IPS-NIHi7 (cell line): ENCODE results near the gene LIN28A.

Source experiments
- DNase-seq: peaks from one replicate; pipeline ENCODE4 v3.0.0; 2012; ENCODE audit warnings: mixed read lengths; ENCODE audit errors: extremely low spot score

LIN28A gene

DNA sequence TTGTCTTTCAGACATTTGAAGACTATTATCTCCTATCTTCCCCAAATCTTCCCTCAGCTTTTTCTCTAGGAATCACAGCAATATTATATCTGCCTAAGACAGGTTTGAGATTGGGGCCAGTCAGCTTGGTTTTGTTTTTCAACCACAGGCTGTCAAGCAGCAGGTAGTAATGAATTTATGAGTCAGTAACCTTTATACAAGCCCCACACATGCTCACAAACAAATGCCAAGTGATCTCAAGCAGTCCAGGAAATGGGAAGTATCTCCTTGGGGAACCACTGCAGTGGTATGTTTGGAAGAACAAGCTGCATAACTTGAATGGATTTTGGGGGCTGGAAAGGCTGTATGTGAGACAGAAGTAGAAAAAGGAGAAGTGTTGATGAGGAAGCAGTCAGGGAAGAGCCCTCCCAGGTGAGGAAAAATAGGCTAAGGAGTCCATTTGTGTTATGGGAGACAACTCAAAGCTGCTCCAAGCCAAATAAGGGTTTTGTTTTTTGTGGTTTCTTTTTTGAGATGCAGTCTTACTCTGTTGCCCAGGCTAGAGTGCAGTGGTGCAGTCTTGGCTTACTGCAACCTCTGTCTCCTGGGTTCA is 23.6 kb downstream of the LIN28A start:
- DNase-seq: no peak

DNA sequence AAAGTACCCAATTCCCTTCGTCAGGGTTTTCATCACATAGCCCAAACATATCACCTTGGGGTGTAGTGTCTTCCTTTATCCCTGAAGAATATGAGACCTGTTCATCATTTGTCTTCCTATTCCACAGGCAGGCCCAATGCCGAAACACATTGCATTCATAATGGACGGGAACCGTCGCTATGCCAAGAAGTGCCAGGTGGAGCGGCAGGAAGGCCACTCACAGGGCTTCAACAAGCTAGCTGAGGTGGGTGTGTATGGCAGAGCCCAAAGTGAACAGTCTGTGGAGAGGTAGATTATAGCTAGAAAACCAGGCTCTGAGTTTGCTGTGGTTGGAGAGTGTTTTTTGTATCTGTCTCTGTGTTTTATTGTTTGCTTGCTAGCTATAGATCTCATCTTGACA is 27.4 kb downstream of the LIN28A start:
- no peak for DNase-seq

GRCh38 chr1:26440259-26440658 is 29.6 kb downstream of the LIN28A start:
- DNase-seq: no peak

DNA sequence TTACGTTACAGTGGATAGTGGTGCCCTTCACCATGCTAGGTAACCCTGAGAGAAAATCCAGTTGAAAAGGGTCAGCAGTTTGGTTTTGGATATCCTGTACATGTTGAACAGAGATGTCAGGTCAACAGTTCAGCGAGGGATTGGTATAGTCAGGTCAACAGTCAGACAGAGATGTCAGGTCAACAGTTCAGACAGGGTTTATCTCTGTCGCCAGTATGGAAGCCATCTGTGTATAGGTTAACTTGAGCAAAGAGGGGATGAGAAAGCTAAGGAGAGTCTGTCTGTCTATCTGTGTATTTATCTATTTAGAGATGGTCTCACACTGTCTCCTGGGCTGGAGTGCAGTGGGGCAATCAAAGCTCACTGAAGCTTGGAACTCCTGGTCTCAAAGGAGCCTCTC is 39.3 kb downstream of the LIN28A start:
- no peak for DNase-seq

DNA sequence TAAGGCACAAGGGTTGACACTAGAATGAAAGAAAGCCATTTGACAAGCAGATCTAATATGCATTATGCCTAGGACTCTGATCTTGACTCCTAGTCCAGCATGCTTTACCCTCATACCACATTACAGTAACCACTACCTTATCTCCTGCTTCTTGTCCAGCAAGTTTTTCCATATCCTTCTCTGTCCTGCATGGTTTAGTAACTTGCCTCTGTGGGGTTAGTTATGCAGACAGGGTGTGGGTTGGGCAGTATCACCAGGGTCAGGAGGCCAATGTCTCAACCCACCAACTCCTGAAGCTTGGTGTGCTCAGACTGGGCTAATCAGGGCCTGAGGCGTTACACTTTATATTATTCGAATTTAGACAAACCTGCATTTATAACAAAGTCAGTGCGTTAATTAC is 40.3 kb downstream of the LIN28A start:
- no peak for DNase-seq

- no peak for DNase-seq
Measured at GRCh38 chr1:26452459-26453183, 42.0 kb downstream of the LIN28A start.

- DNase-seq: no peak
Measured at GRCh38 chr1:26459148-26459547, 48.5 kb downstream of the LIN28A start.

DNA sequence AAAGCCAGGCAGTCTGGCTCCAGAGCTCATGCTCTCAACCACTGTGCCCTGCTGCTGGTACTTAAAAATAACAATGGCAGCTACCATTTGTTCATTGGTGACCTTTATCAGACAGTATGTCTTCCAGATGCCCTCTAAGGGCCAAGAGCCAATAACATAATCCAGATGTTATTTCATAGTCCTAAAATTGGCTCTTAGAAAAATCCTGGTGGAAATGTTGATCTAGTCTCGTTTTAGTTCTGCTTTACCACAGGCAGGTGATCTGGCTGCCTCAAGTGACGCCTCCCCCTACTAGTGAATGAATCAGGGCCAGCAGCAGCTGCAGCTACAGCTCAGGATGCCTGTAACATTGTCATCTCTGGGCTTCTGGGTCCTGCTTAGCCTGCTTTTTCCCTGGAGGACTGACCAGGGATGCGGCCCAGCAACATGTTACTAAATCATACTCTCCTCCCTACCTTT is 49.0 kb downstream of the LIN28A start:
- DNase-seq: no peak

DNA sequence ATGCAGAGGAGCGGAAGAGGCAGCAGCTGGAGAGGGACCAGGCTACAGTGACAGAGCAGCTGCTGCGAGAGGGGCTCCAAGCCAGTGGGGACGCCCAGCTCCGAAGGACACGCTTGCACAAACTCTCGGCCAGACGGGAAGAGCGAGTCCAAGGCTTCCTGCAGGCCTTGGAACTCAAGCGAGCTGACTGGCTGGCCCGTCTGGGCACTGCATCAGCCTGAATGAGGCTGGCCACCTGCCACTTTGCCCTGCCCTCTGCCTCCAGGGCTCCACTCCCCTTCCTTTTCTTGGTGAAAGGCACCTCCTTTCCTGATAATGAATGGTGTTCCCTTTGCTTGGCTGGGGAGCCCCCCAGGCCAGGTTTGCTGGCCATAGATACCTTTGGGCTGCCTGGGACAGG is 58.3 kb downstream of the LIN28A start:
- no peak for DNase-seq

DNA sequence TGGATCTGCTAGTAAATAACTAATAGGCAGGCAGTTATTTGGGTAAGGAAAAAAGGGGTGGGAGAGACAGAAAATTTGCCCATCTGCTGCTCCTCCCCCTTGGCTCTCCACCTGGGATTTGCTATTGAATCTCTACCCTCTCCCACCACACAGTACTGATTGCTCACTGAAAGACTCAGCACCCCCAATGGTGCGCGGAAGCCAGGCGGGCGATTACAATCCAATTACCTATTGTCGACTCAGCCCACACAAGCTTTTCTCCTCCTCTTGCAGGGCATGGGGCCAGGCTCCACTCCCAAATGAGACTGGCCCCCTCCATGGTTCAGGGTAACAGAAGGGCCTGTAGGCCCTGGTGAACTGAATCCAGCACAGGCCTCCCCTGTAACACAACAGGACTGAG is 58.9 kb downstream of the LIN28A start:
- no peak for DNase-seq

DNA sequence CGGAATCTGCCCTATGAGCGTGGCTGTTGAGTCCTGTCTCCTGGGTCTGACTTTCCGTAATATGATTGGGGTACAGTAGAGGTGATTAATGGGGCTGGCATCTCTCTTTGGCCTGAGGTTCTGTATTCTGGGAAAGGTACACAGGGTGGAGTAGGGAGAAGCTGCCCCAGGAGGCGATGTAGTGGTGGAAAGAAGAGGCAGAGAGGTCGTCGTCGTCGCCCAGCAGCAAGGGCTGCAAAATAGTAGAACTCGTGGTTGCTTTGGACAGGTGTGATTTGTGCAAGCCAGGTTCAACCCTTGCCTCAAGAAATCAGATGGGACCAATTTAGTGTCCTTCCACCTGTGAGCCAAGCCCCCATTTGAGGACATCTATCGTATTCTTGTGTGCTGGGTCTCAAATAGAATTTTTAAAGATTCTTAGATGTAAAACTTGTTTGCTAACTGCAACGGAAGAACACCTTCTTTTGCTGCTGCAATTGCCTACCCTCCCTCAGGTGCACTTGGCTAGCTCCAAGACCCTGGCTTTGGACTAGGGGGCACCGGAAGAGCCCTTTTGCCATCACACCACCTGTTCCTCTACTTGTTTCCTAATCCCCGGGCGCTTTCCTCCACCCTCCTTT is 60.4 kb downstream of the LIN28A start:
- no peak for DNase-seq

- peak; percentile 56 for DNase-seq
Measured at GRCh38 chr1:26471498-26472319, 61.1 kb downstream of the LIN28A start.

- DNase-seq: peak; percentile 84
Measured at GRCh38 chr1:26472320-26472900, 61.8 kb downstream of the LIN28A start, which contains the start of gene HMGN2. TSS of gene HMGN2 (plus strand) at chr1:26472440. CDS start at chr1:26472613, 173 bp downstream.

DNA sequence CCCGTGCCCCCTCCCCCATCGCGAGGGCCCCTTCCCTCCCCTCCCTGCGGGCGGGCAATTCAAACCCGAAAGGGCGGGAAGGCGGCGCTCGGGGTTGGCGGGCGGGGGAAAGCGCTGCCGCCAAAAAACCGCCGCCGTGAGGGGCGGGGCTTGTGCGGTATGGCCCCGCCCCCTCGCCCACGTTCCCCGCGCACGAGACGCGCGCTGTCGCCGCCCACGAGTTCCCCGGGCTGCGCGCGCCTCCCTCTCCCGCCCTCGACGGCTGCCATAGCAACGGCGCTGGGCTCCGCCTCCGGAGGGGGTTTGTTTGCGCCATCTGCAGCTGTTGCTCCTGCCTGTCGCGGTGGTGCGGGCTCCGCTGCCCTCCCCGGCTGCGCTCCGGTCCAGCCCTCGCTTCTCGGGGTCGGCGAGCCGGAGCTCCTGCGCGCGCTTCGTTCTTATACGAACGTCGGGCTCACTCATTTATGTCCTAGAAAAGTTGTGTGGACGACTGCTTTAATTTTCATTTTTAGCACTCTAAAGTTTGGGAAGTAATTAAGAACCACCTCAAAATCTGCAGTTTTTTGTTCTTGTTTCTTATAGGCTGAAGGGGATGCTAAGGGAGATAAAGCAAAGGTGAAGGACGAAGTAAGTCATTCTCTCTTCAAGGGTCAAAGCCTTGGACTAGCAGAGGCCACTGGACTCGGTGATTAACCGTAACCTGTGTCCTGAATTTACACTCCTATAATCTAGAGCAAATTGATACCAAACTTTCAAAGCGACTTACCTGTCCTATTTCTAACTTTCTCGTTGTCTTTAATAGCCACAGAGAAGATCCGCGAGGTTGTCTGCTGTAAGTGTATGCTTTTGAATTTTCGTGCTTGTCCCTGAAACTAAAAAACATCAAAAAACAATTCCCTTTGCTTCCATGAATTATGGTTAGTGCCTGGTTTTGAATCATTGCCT is 62.6 kb downstream of the LIN28A start:
- DNase-seq: peak; percentile 96

GRCh38 chr1:26474818-26475217 is 64.2 kb downstream of the LIN28A start:
- no peak for DNase-seq

- no peak for DNase-seq
Measured at GRCh38 chr1:26475989-26476388, 65.4 kb downstream of the LIN28A start.

DNA sequence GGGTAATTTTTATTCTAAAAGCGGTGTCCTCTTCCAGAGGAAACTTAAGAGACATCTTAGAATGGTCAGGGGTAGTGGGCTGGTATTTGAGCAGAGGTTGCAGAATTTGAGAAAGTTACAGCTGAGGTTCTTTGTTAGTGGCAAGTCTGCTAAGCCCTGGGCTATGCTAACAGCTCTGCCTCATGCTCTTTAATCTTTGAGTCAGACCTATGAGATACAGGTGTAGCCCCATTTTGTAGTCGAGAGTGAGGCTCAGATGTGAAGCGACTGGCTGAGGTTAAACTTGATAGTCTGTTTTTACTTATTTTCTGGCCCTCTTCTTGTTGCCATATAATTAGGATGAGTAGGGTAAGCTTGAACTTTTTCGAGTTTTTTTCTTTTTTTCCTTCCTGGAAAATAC is 66.3 kb downstream of the LIN28A start:
- no peak for DNase-seq

GRCh38 chr1:26477446-26478152 is 67.0 kb downstream of the LIN28A start:
- DNase-seq: no peak

DNA sequence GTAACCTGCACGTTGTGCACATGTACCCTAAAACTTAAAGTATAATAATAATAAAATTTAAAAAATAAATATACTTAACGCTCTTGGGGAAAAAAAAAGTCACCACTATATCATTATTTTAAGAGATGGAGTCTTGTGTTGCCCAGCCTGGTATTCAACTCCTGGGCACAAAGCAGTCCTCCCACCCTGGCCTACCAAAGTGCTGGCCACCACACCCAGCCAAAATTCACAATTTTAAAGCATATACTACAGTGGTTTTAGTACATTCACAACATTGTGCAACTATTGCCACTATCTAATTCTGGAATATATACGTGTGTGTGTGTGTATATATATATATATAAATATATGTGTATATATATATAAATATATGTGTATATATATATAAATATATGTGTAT is 67.5 kb downstream of the LIN28A start:
- DNase-seq: no peak

DNA sequence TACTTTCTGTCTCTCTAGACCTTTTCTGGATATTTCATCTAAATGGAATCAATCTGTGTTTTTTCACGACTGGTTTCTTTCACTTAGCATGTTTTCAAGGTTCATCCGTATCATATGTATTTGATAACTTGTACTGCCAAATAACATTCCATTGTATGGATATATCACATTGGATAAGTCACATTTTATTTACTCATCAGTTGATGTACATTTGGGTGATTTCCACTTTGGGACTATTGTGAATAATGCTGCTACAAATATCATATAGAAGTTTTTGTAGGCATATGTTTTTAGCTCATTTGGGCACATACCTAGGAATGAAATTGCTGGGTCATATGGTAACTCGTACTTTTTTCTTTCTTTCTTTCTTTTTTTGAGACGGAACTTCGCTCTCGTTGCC is 68.4 kb downstream of the LIN28A start:
- no peak for DNase-seq
